ENCODE measurements around the gene GPHB5. TPM values are rescaled to one million over a fixed set of nuclear protein-coding genes. Genes with fewer than 3 reads are reported as not detected.

GPHB5 gene
- total RNA-seq, 1 experiment from 2014 or later, result not detected

DNA sequence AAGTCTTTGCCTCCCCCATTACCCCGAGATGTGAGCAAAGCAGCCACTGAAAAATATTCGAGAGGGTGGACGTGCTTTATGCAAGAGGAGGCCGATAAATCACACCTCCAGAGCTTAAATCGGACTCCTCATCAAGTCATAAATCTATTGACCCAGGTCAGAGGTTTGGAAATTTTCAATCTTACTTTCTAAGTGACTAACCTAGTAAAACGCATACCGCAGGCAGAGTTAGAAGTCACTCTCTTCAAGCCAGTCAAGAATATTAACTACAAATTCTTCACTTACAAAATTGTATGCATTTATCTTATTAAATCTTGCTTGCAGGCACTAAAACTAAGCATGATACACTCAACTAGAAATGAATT is 34.9 kb downstream of the GPHB5 start:
- POLR2A ChIA-PET, result no interaction called here
- Histone ChIP-seq H3K27me3 (ENCODE audit: insufficient read depth, low read length) (peaks cover 79% of the 10 kb centered on the region), H4K20me1 (ENCODE audit: insufficient read depth) (no peaks in the 10 kb centered on the region), H3K9me3 (ENCODE audit: control insufficient read depth in 1 of 2, insufficient read depth in 1 of 2, low read depth in 1 of 2, low read length in 2 of 2) (no peaks in the 10 kb centered on the region), H3K4me1 (ENCODE audit: control insufficient read depth in 1 of 2, insufficient read depth in 2 of 2, low read length in 2 of 2) (no peaks in the 10 kb centered on the region), H3K4me2 (ENCODE audit: low read length) (no peak overlapping the region), H3K36me3 (ENCODE audit: control insufficient read depth in 1 of 2, insufficient read depth in 2 of 2, low read length in 2 of 2) (no peaks in the 10 kb centered on the region), H3K9ac (ENCODE audit: low read length) (no peak overlapping the region), H2AFZ (ENCODE audit: low read depth, low read length, poor library complexity, severe bottlenecking) (no peak overlapping the region), H3K9me2 (ENCODE audit: insufficient read depth) (no peaks in the 10 kb centered on the region), H3K4me3 (replicated peaks in 1 of 2; ENCODE audit: low read depth in 1 of 2, low read length in 2 of 2) (no peak overlapping the region), H3K27ac (ENCODE audit: low read depth, low read length) (no peak overlapping the region), H3K79me2 (ENCODE audit: insufficient read depth, low read length) (no peaks in the 10 kb centered on the region)
- TF ChIP-seq, protein P1, sequence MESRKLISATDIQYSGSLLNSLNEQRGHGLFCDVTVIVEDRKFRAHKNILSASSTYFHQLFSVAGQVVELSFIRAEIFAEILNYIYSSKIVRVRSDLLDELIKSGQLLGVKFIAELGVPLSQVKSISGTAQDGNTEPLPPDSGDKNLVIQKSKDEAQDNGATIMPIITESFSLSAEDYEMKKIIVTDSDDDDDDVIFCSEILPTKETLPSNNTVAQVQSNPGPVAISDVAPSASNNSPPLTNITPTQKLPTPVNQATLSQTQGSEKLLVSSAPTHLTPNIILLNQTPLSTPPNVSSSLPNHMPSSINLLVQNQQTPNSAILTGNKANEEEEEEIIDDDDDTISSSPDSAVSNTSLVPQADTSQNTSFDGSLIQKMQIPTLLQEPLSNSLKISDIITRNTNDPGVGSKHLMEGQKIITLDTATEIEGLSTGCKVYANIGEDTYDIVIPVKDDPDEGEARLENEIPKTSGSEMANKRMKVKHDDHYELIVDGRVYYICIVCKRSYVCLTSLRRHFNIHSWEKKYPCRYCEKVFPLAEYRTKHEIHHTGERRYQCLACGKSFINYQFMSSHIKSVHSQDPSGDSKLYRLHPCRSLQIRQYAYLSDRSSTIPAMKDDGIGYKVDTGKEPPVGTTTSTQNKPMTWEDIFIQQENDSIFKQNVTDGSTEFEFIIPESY (IDR thresholded peaks at IDR 0.05; ENCODE audit: extremely low read depth, insufficient replicate concordance, low read length), result no peak
- TF ChIP-seq FOSL1 (IDR thresholded peaks at IDR 0.05; ENCODE audit: low read depth) (no peak), TCF7L2 (IDR thresholded peaks at IDR 0.05; ENCODE audit: borderline replicate concordance, extremely low read depth, insufficient read depth, insufficient read length) (no peak), RAD21 (IDR thresholded peaks at IDR 0.05; ENCODE audit: low read depth) (no peak), EGR1 (IDR thresholded peaks at IDR 0.05; ENCODE audit: low read depth) (no peak), SP1 (IDR thresholded peaks at IDR 0.05; ENCODE audit: low read depth) (no peak), CEBPB (IDR thresholded peaks at IDR 0.05; ENCODE audit: low read depth) (no peak), ELF1 (IDR thresholded peaks at IDR 0.05; ENCODE audit: borderline replicate concordance, low read depth) (no peak), CBX3 (IDR thresholded peaks at IDR 0.05; ENCODE audit: low read depth) (no peak), JUND (IDR thresholded peaks at IDR 0.05) (no peak), POLR2A (IDR thresholded peaks at IDR 0.05; ENCODE audit: borderline replicate concordance, extremely low read depth, insufficient read depth, insufficient read length) (no peak), EZH2 (IDR thresholded peaks at IDR 0.05) (no peak), POLR2AphosphoS5 (IDR thresholded peaks at IDR 0.05; ENCODE audit: low read depth, low read length) (no peak), EZH2phosphoT487 (IDR thresholded peaks at IDR 0.05; ENCODE audit: borderline replicate concordance) (no peak), ZNF274 (IDR thresholded peaks at IDR 0.05; ENCODE audit: low read depth, low read length) (no peak), ZFX (IDR thresholded peaks at IDR 0.05) (no peak), SIN3A (IDR thresholded peaks at IDR 0.05; ENCODE audit: low read depth) (no peak)
- TF ChIP-seq, protein P2, sequence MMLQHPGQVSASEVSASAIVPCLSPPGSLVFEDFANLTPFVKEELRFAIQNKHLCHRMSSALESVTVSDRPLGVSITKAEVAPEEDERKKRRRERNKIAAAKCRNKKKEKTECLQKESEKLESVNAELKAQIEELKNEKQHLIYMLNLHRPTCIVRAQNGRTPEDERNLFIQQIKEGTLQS (IDR thresholded peaks at IDR 0.05), result no peak
- TF ChIP-seq, protein P3, sequence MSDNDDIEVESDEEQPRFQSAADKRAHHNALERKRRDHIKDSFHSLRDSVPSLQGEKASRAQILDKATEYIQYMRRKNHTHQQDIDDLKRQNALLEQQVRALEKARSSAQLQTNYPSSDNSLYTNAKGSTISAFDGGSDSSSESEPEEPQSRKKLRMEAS (IDR thresholded peaks at IDR 0.05), result no peak
- RAD21 ChIA-PET (ENCODE audit: low non-redundant PET in 1 of 2, low total read pairs in 2 of 2, uncharacterized antibody in 2 of 2, unreplicated experiment in 2 of 2), result no interaction called here
- intact Hi-C loops (cut with micrococcal nuclease), result no loop called here
- BruUV-seq (replicated peaks), result no TSS peak
- ATAC-seq (no peak), DNase-seq (ENCODE audit: low read depth, low spot score) (no peak)
- CTCF ChIA-PET, result no interaction called here
